Fibroblast of mammary gland (primary cell): Measurements from ENCODE around the gene GLB1L2.

ENCODE experiments used
- DNase-seq: peaks from one replicate; pipeline ENCODE4 v3.0.0-alpha.2; 2010; ENCODE audit warnings: low read depth
- H3K4me3 ChIP-seq: 2 replicates; pipeline ENCODE4 v1.5.1; 2011; ENCODE audit warnings: low read depth, mild to moderate bottlenecking, low read length, moderate library complexity; ENCODE audit not compliant: control insufficient read depth
- TF ChIP-seq, protein P1 (sequence below): conservative IDR thresholded peaks from 2 replicates; pipeline ENCODE4 v1.5.1; 2011; ENCODE audit warnings: low read depth, low read length, inconsistent platforms; ENCODE audit not compliant: control insufficient read depth, insufficient read depth

The GLB1L2 gene

DNA sequence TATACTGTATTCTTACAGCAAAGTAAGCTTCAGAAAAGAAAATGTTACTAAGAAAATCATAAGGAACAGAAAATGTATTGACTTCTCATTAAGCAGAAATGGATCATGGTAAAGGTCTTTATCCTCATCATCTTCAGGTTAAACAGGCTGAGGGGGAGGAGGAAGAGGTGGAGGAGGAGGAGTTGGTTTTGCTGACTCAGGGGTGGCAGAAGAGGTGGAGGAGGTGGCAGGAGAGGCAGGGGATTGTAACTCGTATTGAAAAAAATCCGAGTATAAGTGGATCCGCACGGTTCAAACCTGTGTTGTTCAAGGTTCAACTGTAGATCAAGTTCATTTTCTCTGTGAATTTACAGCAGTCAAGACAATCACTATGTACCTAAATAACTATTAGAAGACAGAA lies 42.6 kb upstream of the GLB1L2 start:
- no peak for DNase-seq
- no peak overlapping the region for H3K4me3 ChIP-seq
- TF ChIP-seq, protein P1, sequence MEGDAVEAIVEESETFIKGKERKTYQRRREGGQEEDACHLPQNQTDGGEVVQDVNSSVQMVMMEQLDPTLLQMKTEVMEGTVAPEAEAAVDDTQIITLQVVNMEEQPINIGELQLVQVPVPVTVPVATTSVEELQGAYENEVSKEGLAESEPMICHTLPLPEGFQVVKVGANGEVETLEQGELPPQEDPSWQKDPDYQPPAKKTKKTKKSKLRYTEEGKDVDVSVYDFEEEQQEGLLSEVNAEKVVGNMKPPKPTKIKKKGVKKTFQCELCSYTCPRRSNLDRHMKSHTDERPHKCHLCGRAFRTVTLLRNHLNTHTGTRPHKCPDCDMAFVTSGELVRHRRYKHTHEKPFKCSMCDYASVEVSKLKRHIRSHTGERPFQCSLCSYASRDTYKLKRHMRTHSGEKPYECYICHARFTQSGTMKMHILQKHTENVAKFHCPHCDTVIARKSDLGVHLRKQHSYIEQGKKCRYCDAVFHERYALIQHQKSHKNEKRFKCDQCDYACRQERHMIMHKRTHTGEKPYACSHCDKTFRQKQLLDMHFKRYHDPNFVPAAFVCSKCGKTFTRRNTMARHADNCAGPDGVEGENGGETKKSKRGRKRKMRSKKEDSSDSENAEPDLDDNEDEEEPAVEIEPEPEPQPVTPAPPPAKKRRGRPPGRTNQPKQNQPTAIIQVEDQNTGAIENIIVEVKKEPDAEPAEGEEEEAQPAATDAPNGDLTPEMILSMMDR, result no peak

GRCh38 chr11:134289789-134290188 lies 42.0 kb upstream of the GLB1L2 start:
- TF ChIP-seq, protein P1, result no peak
- DNase-seq, result no peak
- H3K4me3 ChIP-seq, result no peak overlapping the region

DNA sequence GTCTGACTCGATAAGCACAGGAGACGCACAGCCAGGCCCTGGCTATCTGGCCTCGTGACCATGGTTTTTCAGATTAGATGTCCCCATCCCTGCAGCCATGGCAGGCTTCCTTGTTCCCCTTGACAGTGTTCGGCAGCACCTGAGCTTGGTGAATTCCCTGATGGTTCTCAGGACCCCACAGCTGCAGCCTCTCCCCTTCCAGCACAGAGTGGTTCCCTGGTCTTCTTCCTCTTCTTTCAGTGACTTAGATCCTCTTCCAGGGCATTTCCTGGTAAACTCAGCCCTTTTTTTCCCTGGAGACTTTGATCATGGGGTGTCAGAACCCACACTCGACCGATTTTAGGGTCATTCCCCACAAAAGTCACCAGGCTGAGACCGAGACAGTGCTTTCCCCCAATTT lies 41.1 kb upstream of the GLB1L2 start:
- DNase-seq, result no peak
- TF ChIP-seq, protein P1, result no peak
- H3K4me3 ChIP-seq, result no peak overlapping the region

GRCh38 chr11:134291196-134291595 lies 40.6 kb upstream of the GLB1L2 start:
- no peak overlapping the region for H3K4me3 ChIP-seq
- TF ChIP-seq, protein P1, result no peak

GRCh38 chr11:134292661-134293060 lies 39.1 kb upstream of the GLB1L2 start:
- no peak overlapping the region for H3K4me3 ChIP-seq
- no peak for DNase-seq
- TF ChIP-seq, protein P1, result no peak

More at GRCh38 chr11:134291196-134291595, 40.6 kb upstream of the GLB1L2 start:
- no peak for DNase-seq

DNA sequence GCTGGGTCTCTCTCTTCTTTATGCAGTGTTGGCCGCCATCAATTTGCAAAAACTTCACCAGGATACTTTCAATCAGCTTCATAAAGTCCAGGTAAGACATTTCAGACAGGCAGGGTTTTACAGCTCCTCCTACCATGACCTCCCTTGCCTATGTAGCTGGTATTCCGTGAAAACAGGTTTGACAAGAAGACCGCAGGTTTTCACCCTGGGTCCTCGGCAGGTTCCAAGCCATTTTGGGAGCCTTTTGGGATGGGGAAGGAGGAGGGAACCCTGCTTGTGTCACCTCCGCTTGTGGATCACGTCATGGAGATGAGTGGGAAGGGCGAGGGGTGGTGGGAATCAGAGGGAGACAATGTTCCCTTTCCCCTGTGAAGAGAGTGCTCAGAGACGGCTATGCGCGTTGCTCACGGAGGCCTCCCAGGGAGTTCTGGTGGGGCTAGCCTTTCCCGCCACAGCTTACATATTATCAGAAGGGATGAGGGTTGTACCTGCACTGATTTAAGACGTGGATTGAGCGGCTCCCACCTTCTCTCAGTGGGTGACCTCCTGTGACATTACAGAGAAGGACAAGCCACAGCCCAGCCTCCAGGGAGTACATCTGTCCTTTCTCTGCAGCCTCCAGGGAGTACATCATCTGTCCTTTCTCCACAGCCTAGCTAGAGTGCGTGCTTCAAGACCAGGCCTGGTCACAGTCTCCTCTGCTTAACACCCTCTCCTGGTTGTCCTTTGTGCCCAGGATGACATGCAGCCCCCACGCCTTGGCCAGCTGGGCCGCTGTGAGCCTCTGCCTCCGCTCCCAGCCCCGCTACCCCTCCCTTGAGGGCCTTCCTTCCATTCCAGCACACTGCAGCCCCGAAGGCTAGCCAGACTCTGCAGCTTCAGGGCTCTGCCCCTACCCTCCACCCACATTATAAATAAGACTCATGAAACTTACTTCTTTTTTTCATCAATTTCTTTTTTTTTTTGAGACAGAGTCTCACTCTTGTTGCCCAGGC lies 38.4 kb upstream of the GLB1L2 start:
- TF ChIP-seq, protein P1, result no peak
- no peak for DNase-seq
- H3K4me3 ChIP-seq, result no peak overlapping the region
